Measurements from ENCODE around the gene SGPL1.

- TF ChIP-seq CTCF (IDR thresholded peaks at IDR 0.05 in 2 of 3, conservative IDR thresholded peaks at IDR 0.05 in 1 of 3; ENCODE audit: borderline replicate concordance in 1 of 3, insufficient read depth in 1 of 3, low read depth in 2 of 3, low read length in 2 of 3) (no peak), SRF (IDR thresholded peaks at IDR 0.05; ENCODE audit: low read depth) (no peak), POLR2A (IDR thresholded peaks at IDR 0.05; ENCODE audit: borderline replicate concordance, extremely low read depth, insufficient read depth, insufficient read length) (no peak), ZNF274 (IDR thresholded peaks at IDR 0.05; ENCODE audit: low read depth, low read length) (no peak), RAD21 (IDR thresholded peaks at IDR 0.05; ENCODE audit: low read depth) (no peak), EZH2 (IDR thresholded peaks at IDR 0.05) (no peak), TCF7L2 (IDR thresholded peaks at IDR 0.05; ENCODE audit: borderline replicate concordance, extremely low read depth, insufficient read depth, insufficient read length) (no peak), SIN3A (IDR thresholded peaks at IDR 0.05; ENCODE audit: low read depth) (no peak), CEBPB (IDR thresholded peaks at IDR 0.05; ENCODE audit: low read depth) (no peak)
Observed at GRCh38 chr10:70809726-70810125, 6.0 kb upstream of the SGPL1 start.

Measured in HCT116 (cell line).